H1 (cell line): ENCODE measurements around the gene CACNA1G. TPM values are rescaled to one million over a fixed set of nuclear protein-coding genes. Genes with fewer than 3 reads are reported as not detected.

Source experiments
- CTCF ChIA-PET: fragments of 300-600 bp; sonication (Branson Sonifier 250); formaldehyde crosslinking; loops from one replicate; lab custom pipeline; 2021; ENCODE audit not compliant: partially characterized antibody; lab: Charles Lee
- POLR2A ChIA-PET: fragments of 300-600 bp; sonication (Branson Sonifier 250); formaldehyde crosslinking; loops from one replicate; lab custom pipeline; 2021; ENCODE audit warnings: inconsistent platforms; ENCODE audit not compliant: partially characterized antibody; lab: Charles Lee
- DNase-seq, 2 experiments: peaks; one replicate each; pipeline versions ENCODE4 v3.0.0 to v3.0.0-alpha.2; 2010 to 2022; ENCODE audit warnings: low spot score in 2 of 2, low read depth in 1 of 2, mixed read lengths in 1 of 2
- FAIRE-seq: peaks from 2 replicates; lab custom pipeline; 2011; peaks lifted over from hg19 to GRCh38; lab: Jason Lieb, UNC
- H2AFZ ChIP-seq: 2 replicates; pipeline ENCODE4 v1.8.1; 2012; ENCODE audit warnings: low read length, inconsistent platforms
- H2AK5ac ChIP-seq: 2 replicates; pipeline ENCODE4 v1.6.1; 2013; ENCODE audit warnings: low read depth, low read length
- H2BK120ac ChIP-seq: replicated peaks from 2 replicates; pipeline ENCODE3; 2013; ENCODE audit warnings: low read depth, low read length, inconsistent platforms
- H2BK12ac ChIP-seq: 2 replicates; pipeline ENCODE4 v1.6.1; 2013; ENCODE audit warnings: low read depth, low read length
- H2BK15ac ChIP-seq: 2 replicates; pipeline ENCODE4 v1.6.1; 2013; ENCODE audit warnings: low read length
- H2BK20ac ChIP-seq: 2 replicates; pipeline ENCODE4 v1.6.1; 2013; ENCODE audit warnings: low read length
- H2BK5ac ChIP-seq: 2 replicates; pipeline ENCODE4 v1.6.1; 2013; ENCODE audit warnings: low read depth, low read length
- H3K14ac ChIP-seq: 2 replicates; pipeline ENCODE4 v1.6.1; 2013; ENCODE audit warnings: inconsistent platforms; ENCODE audit not compliant: insufficient read length
- H3K18ac ChIP-seq: 2 replicates; pipeline ENCODE4 v1.6.1; 2013; ENCODE audit warnings: low read length; ENCODE audit errors: extremely low read depth
- H3K23ac ChIP-seq: 2 replicates; pipeline ENCODE4 v1.6.1; 2013; ENCODE audit warnings: inconsistent platforms; ENCODE audit not compliant: insufficient read length
- H3K23me2 ChIP-seq: 2 replicates; pipeline ENCODE4 v1.6.1; 2013; ENCODE audit warnings: low read depth, low read length
- H3K27ac ChIP-seq: 2 replicates; pipeline ENCODE4 v1.6.1; 2011; ENCODE audit warnings: low read depth, low read length, inconsistent platforms
- H3K27me3 ChIP-seq, 4 experiments: replicated peaks in 1 of 4; 1 replicate in 1 of 4; 2 replicates in 3 of 4; pipeline versions ENCODE4 v1.6.1 to v1.8.1; 2011 to 2013; ENCODE audit warnings: low read length in 3 of 4, mild to moderate bottlenecking in 3 of 4, inconsistent platforms in 2 of 4, mixed read lengths in 2 of 4, moderate library complexity in 1 of 4; ENCODE audit not compliant: control insufficient read depth in 3 of 4, insufficient read depth in 3 of 4; ENCODE audit errors: extremely low read depth in 1 of 4
- H3K36me3 ChIP-seq, 4 experiments: 2 replicates each; pipeline versions ENCODE4 v1.6.1 to v1.8.1; 2011 to 2013; ENCODE audit warnings: mild to moderate bottlenecking in 4 of 4, low read length in 3 of 4, moderate library complexity in 2 of 4, control low read depth in 1 of 4, inconsistent platforms in 1 of 4; ENCODE audit not compliant: insufficient read depth in 4 of 4, control insufficient read depth in 2 of 4
- H3K4ac ChIP-seq: replicated peaks from 2 replicates; pipeline ENCODE3; 2013; ENCODE audit warnings: low read length, low read depth, mixed read lengths, inconsistent platforms; ENCODE audit not compliant: insufficient read length
- H3K4me1 ChIP-seq, 4 experiments: replicated peaks in 1 of 4; 1 replicate in 1 of 4; 2 replicates in 3 of 4; pipeline versions ENCODE4 v1.6.1 to v1.8.1; 2011 to 2013; ENCODE audit warnings: low read length in 3 of 4, inconsistent platforms in 2 of 4, mixed read lengths in 1 of 4; ENCODE audit not compliant: insufficient read depth in 4 of 4, control insufficient read depth in 3 of 4
- H3K4me2 ChIP-seq, 2 experiments: 2 replicates each; pipeline versions ENCODE4 v1.6.1 to v1.8.1; 2011 to 2013; ENCODE audit warnings: low read depth in 2 of 2, low read length in 2 of 2, control low read depth in 1 of 2, inconsistent platforms in 1 of 2, mild to moderate bottlenecking in 1 of 2; ENCODE audit not compliant: insufficient read depth in 1 of 2
- H3K4me3 ChIP-seq, 4 experiments: fragments of 200-600, 300-600 bp in 1 of 4; sonication (generic), shearing (Covaris generic), sonication (Bioruptor Twin) in 1 of 4; 2 replicates each; pipeline versions ENCODE4 v1.5.1 to v1.8.1; 2011 to 2016; ENCODE audit warnings: low read length in 4 of 4, low read depth in 3 of 4, control low read depth in 2 of 4, inconsistent platforms in 2 of 4, mild to moderate bottlenecking in 2 of 4, mixed read lengths in 1 of 4, moderate library complexity in 1 of 4; ENCODE audit not compliant: insufficient read depth in 2 of 4; ENCODE audit errors: extremely low read depth in 1 of 4
- H3K56ac ChIP-seq: replicated peaks from 2 replicates; pipeline ENCODE3; 2013; ENCODE audit warnings: low read depth, mild to moderate bottlenecking, mixed read lengths, low read length, inconsistent platforms; ENCODE audit not compliant: insufficient read length
- H3K79me1 ChIP-seq: 2 replicates; pipeline ENCODE4 v1.6.1; 2013; ENCODE audit warnings: low read depth, low read length, control low read depth
- H3K79me2 ChIP-seq, 2 experiments: 2 replicates each; pipeline versions ENCODE4 v1.6.1 to v1.8.1; 2012 to 2013; ENCODE audit warnings: low read length in 2 of 2, mild to moderate bottlenecking in 2 of 2, inconsistent platforms in 1 of 2; ENCODE audit not compliant: insufficient read depth in 2 of 2, control insufficient read depth in 1 of 2
- H3K9ac ChIP-seq, 4 experiments: replicated peaks in 1 of 4; 1 replicate in 1 of 4; 2 replicates in 3 of 4; pipeline versions ENCODE4 v1.6.1 to v1.8.1; 2011 to 2013; ENCODE audit warnings: low read depth in 3 of 4, low read length in 3 of 4, control low read depth in 2 of 4, mild to moderate bottlenecking in 2 of 4, moderate library complexity in 2 of 4, inconsistent platforms in 1 of 4; ENCODE audit errors: extremely low read depth in 1 of 4
- H3K9me3 ChIP-seq, 2 experiments: 2 replicates each; pipeline versions ENCODE4 v1.6.1 to v1.8.1; 2012 to 2013; ENCODE audit warnings: mild to moderate bottlenecking in 2 of 2, moderate library complexity in 2 of 2, control low read depth in 1 of 2, inconsistent platforms in 1 of 2, low read depth in 1 of 2, low read length in 1 of 2, mixed read lengths in 1 of 2; ENCODE audit not compliant: insufficient read depth in 2 of 2
- H4K20me1 ChIP-seq, 2 experiments: replicated peaks in 1 of 2; 2 replicates each; pipeline versions ENCODE3 to v1.8.1; 2011 to 2013; ENCODE audit warnings: inconsistent platforms in 2 of 2, low read length in 2 of 2, mild to moderate bottlenecking in 1 of 2; ENCODE audit not compliant: insufficient read depth in 2 of 2, control insufficient read depth in 1 of 2
- H4K5ac ChIP-seq: 2 replicates; pipeline ENCODE4 v1.6.1; 2013; ENCODE audit warnings: low read length, low read depth, mixed read lengths, inconsistent platforms; ENCODE audit not compliant: insufficient read length
- H4K8ac ChIP-seq: 2 replicates; pipeline ENCODE4 v1.8.0; 2013; ENCODE audit warnings: mild to moderate bottlenecking, moderate library complexity, low read length, inconsistent platforms; ENCODE audit not compliant: insufficient read depth; ENCODE audit errors: extremely low read depth
- H4K91ac ChIP-seq: replicated peaks from 2 replicates; pipeline ENCODE3; 2013; ENCODE audit warnings: low read length, mixed read lengths, inconsistent platforms; ENCODE audit not compliant: insufficient read length
- GABPA ChIP-seq: IDR thresholded peaks from 2 replicates; pipeline ENCODE4 v1.6.1; 2011; ENCODE audit warnings: mild to moderate bottlenecking, low read length, moderate library complexity, borderline replicate concordance; ENCODE audit not compliant: insufficient read depth
- PHF8 ChIP-seq: fragments of 200-600 bp; sonication (generic); conservative IDR thresholded peaks from 2 replicates; pipeline ENCODE4 v1.7.1; 2012; ENCODE audit warnings: low read depth, mild to moderate bottlenecking, inconsistent platforms, low read length, moderate library complexity
- WGBS, 2 experiments: shearing (Covaris generic) in 1 of 2; methylation state at CpG; one replicate each; pipeline versions ENCODE4 v1.1.6 to v1.1.7; 2013 to 2015; ENCODE audit warnings: low lambda C conversion rate in 2 of 2, mixed read lengths in 2 of 2, inconsistent platforms in 1 of 2, low coverage in 1 of 2, missing lambda C conversion rate in 1 of 2; ENCODE audit not compliant: insufficient replicate concordance in 2 of 2, insufficient coverage in 1 of 2, insufficient read length in 1 of 2; ENCODE audit errors: extremely low coverage in 1 of 2, missing lambda C conversion rate in 1 of 2; 5-methylcytosine and 5-hydroxymethylcytosine counted together
- polyA plus RNA-seq, 7 experiments: library from polyadenylated mRNA; depleted of rRNA in 3 of 7; stranded (reverse) in 5 of 7; unstranded in 2 of 7; fragments of >200 nt in 5 of 7; fragments of 200-250 nt in 2 of 7; gene quantifications; 1 replicate in 5 of 7; 2 replicates in 1 of 7; 4 replicates in 1 of 7; pipeline versions ENCODE4 v1.2.1 to v1.2.3, GENCODE V29; 2011 to 2013; ENCODE audit warnings: missing spikeins in 2 of 7, mixed read lengths in 2 of 7
- total RNA-seq: library from RNA; stranded (reverse); fragmentation: NEBNext Ultra II Directional; extraction: Animal tissue kit (Norgen Biotek cat#: 25700); gene quantifications from 2 replicates; pipeline ENCODE4 v1.2.1, GENCODE V29; 2021

The CACNA1G gene
- total and polyA plus RNA-seq, 2 of the 8 experiments (the other 6 are each of a cell fraction or from before 2014, with no cell fraction given), result 2.9 to 4.9 TPM

GRCh38 chr17:50619489-50619888, 59.0 kb downstream of the CACNA1G start:
- Histone ChIP-seq H2BK5ac (no peak overlapping the region), H4K8ac (no peak overlapping the region), H3K27ac (no peak overlapping the region), H3K9ac (no peak overlapping the region), H4K91ac (no peak overlapping the region), H2AK5ac (no peak overlapping the region), H3K79me2 (no peaks in the 10 kb centered on the region), H2AFZ (no peak overlapping the region), H2BK20ac (no peak overlapping the region), H3K56ac (no peak overlapping the region), H4K20me1 (no peaks in the 10 kb centered on the region), H3K4me2 (no peak overlapping the region), H2BK120ac (no peak overlapping the region), H3K23me2 (no peaks in the 10 kb centered on the region), H3K36me3 (no peaks in the 10 kb centered on the region), H3K23ac (no peak overlapping the region), H3K4me3 (no peak overlapping the region)
- DNase-seq (no peak), FAIRE-seq (no peak)
- 79% methylated on average over 6 of the region's 7 CpGs; no CpG with 5 or more reads in 1 of the 2 experiments for WGBS, 2 experiments
- POLR2A ChIA-PET, result interaction anchor here (0.9 kb wide), 1 partner anchor 33 kb away, joined by 3 read pairs; no protein-coding TSS in a partner anchor
- CTCF ChIA-PET, result interaction anchor here (0.6 to 19.7 kb wide), 24 partner anchors 9 to 709 kb away, joined by 3 to 404 read pairs (median 4); partner anchors contain the start of genes ABCC3, CACNA1G and SPATA20
- TF ChIP-seq GABPA (no peak), PHF8 (no peak)
- TF ChIP-seq, all 59 proteins: peak for 0
- Histone ChIP-seq H2BK12ac (no peak overlapping the region), H2BK15ac (no peak overlapping the region), H3K79me1 (no peaks in the 10 kb centered on the region), H3K18ac (no peak overlapping the region), H4K5ac (no peak overlapping the region), H3K4me1 (peaks cover 0 to 25% (median 11%) of the 10 kb centered on the region in 4 experiments; a peak in 6 of 7 replicates), H3K14ac (no peak overlapping the region), H3K4ac (no peak overlapping the region), H3K27me3 (peaks cover 0 to 2% (median 0%) of the 10 kb centered on the region in 4 experiments; a peak in 2 of 7 replicates), H3K9me3 (no peaks in the 10 kb centered on the region)
